HepG2 (cell line): ENCODE results near the gene KTI12. TPM values are rescaled to one million over a fixed set of nuclear protein-coding genes. Genes with fewer than 3 reads are reported as not detected.

ENCODE experiments used
- AGO1 ChIP-seq: fragments of 200-400 bp; formaldehyde crosslinking; IDR thresholded peaks from 2 replicates; pipeline ENCODE4 v1.6.1; 2017; ENCODE audit warnings: mild to moderate bottlenecking, low read depth, low read length, moderate library complexity; ENCODE audit not compliant: poor library complexity, severe bottlenecking
- CC2D1A ChIP-seq: sonication (generic); formaldehyde crosslinking; IDR thresholded peaks from 2 replicates; pipeline ENCODE4 v1.8.1; 2023; ENCODE audit warnings: mild to moderate bottlenecking, missing genetic modification reagents
- CHCHD3 ChIP-seq: sonication (generic); formaldehyde crosslinking; IDR thresholded peaks from 2 replicates; pipeline ENCODE4 v1.8.0; 2022; ENCODE audit warnings: mild to moderate bottlenecking, missing genetic modification reagents, moderate library complexity
- HDAC1 ChIP-seq: sonication (generic); formaldehyde crosslinking; IDR thresholded peaks from 2 replicates; pipeline ENCODE4 v1.5.1; 2020; ENCODE audit warnings: mild to moderate bottlenecking, missing genetic modification reagents
- HHEX ChIP-seq: IDR thresholded peaks from 2 replicates; pipeline ENCODE4 v1.6.1; 2016; ENCODE audit warnings: control low read depth
- KDM5B ChIP-seq: sonication (generic); formaldehyde crosslinking; IDR thresholded peaks from 2 replicates; pipeline ENCODE4 v1.4.0; 2020; ENCODE audit warnings: missing genetic modification reagents, mild to moderate bottlenecking, borderline replicate concordance
- MAFF ChIP-seq: IDR thresholded peaks from 2 replicates; pipeline ENCODE4 v1.6.1; 2011; ENCODE audit warnings: low read depth, low read length, improper control_type of control experiment
- NFE2L1 ChIP-seq: sonication (generic); formaldehyde crosslinking; IDR thresholded peaks from 2 replicates; pipeline ENCODE4 v1.4.0; 2020; ENCODE audit warnings: missing genetic modification reagents, mild to moderate bottlenecking, borderline replicate concordance
- NR2F6 ChIP-seq, 2 experiments: IDR thresholded peaks; 2 replicates each; pipeline ENCODE4 v1.6.1; 2016; ENCODE audit warnings: antibody characterized with exemption in 1 of 2, mild to moderate bottlenecking in 1 of 2
- ONECUT2 ChIP-seq: sonication (generic); formaldehyde crosslinking; IDR thresholded peaks from 2 replicates; pipeline ENCODE4 v1.4.0; 2020; ENCODE audit warnings: missing genetic modification reagents
- RFX3 ChIP-seq: IDR thresholded peaks from 2 replicates; pipeline ENCODE4 v1.6.1; 2016; ENCODE audit warnings: missing biosample characterization, missing genetic modification reagents
- RFXAP ChIP-seq: sonication (generic); formaldehyde crosslinking; IDR thresholded peaks from 2 replicates; pipeline ENCODE4 v1.4.0; 2020; ENCODE audit warnings: missing genetic modification reagents, borderline replicate concordance
- ZFX ChIP-seq: sonication (generic); formaldehyde crosslinking; IDR thresholded peaks from 2 replicates; pipeline ENCODE4 v1.4.0; 2020; ENCODE audit warnings: mild to moderate bottlenecking, low read depth, missing genetic modification reagents, moderate library complexity
- ZNF350 ChIP-seq: sonication (generic); formaldehyde crosslinking; IDR thresholded peaks from 2 replicates; pipeline ENCODE4 v1.4.0; 2020; ENCODE audit warnings: mild to moderate bottlenecking, low read depth, missing genetic modification reagents, borderline replicate concordance
- ZNF567 ChIP-seq: sonication (generic); formaldehyde crosslinking; IDR thresholded peaks from 2 replicates; pipeline ENCODE4 v1.8.1; 2023; ENCODE audit warnings: mild to moderate bottlenecking, missing genetic modification reagents, borderline replicate concordance
- polyA plus RNA-seq, 8 experiments: library from polyadenylated mRNA; depleted of rRNA in 3 of 8; stranded (reverse) in 7 of 8; unstranded in 1 of 8; fragments of >200 nt; fragmentation: Illumina TruSeq in 4 of 8; extraction: Trizol in 4 of 8; gene quantifications; 2 replicates each; pipeline versions ENCODE4 v1.2.1 to v1.2.3, GENCODE V29; 2011 to 2016; ENCODE audit warnings: low read depth in 4 of 8, missing spikeins in 1 of 8, mixed read lengths in 1 of 8; ENCODE audit not compliant: insufficient read depth in 1 of 8
- total RNA-seq, 5 experiments: library from RNA; depleted of rRNA; stranded (reverse); fragments of >200 nt; fragmentation: Illumina TruSeq; extraction: Trizol; gene quantifications; 2 replicates each; pipeline ENCODE4 v1.2.3, GENCODE V29; 2016; ENCODE audit warnings: low read depth in 1 of 5
- TF ChIP-seq, protein P1 (sequence below): sonication (generic); formaldehyde crosslinking; IDR thresholded peaks from 2 replicates; pipeline ENCODE4 v1.5.0; 2020; ENCODE audit warnings: missing genetic modification reagents
- TF ChIP-seq, protein P2 (sequence below): sonication (generic); formaldehyde crosslinking; IDR thresholded peaks from 2 replicates; pipeline ENCODE4 v1.5.0; 2020; ENCODE audit warnings: mild to moderate bottlenecking, missing genetic modification reagents
- TF ChIP-seq, protein P3 (sequence below): sonication (generic); formaldehyde crosslinking; IDR thresholded peaks from 2 replicates; pipeline ENCODE4 v1.4.0; 2020; ENCODE audit warnings: missing genetic modification reagents, low read depth, mild to moderate bottlenecking, borderline replicate concordance
- TF ChIP-seq, protein P4 (sequence below): sonication (generic); formaldehyde crosslinking; IDR thresholded peaks from 2 replicates; pipeline ENCODE4 v1.4.0; 2020; ENCODE audit warnings: missing genetic modification reagents
- TF ChIP-seq, protein P5 (sequence below): sonication (generic); formaldehyde crosslinking; IDR thresholded peaks from 2 replicates; pipeline ENCODE4 v1.5.0; 2020; ENCODE audit warnings: missing genetic modification reagents
- TF ChIP-seq, protein P6 (sequence below): sonication (generic); formaldehyde crosslinking; IDR thresholded peaks from 2 replicates; pipeline ENCODE4 v1.5.0; 2020; ENCODE audit warnings: mild to moderate bottlenecking, missing genetic modification reagents

Gene KTI12
- total and polyA plus RNA-seq, 2 of the 13 experiments (the other 11 are each of a cell fraction or from before 2014, with no cell fraction given) = 7.4 to 10.2 TPM

DNA sequence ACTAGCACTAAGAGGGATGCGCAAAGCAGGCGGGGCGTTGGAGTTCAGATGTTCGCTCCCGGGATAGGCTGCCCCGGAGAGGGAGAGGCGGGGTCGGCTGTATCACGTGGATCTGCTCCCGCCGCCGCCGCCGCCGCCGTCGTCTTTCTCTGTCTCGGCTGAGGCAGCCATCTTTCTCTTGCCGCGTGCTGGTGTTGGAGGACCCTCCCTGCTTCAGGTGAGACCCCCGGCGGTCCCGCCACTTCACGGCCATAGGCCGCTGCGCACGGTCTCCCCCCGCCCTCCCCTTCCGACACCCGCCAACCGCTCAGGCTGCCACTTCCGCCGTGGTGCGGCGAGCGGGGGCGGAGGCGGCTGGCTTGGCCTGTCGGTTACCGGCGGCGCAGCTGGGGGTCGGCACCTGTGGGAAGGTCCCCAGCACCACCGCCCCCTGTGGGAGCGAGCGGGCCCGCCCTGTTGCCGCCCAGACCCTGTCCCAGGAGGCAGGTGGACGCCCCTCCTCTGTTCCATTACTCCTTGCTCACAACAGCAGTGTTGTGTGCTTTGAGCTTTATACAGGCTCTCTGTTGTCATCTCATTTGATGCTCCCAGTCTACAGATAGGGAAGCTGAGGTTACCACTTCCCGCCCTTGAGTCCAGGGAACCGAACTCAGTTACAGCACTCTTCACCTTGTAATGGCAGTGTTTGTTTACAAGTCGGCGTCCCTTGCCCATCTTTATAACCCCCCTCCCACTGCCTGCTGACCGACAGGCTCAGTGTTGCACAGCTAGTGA lies 22.7 kb upstream of the KTI12 start, which contains the start of gene BTF3L4 (continued):
- TF ChIP-seq, protein P1, sequence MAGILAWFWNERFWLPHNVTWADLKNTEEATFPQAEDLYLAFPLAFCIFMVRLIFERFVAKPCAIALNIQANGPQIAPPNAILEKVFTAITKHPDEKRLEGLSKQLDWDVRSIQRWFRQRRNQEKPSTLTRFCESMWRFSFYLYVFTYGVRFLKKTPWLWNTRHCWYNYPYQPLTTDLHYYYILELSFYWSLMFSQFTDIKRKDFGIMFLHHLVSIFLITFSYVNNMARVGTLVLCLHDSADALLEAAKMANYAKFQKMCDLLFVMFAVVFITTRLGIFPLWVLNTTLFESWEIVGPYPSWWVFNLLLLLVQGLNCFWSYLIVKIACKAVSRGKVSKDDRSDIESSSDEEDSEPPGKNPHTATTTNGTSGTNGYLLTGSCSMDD = no peak
- peak; percentile 57; the same call in 1 of the 2 replicates for TF ChIP-seq KDM5B (CRISPR knock-in tag)
- TF ChIP-seq HDAC1 (CRISPR knock-in tag) = peak; percentile 91
- TF ChIP-seq, protein P2, sequence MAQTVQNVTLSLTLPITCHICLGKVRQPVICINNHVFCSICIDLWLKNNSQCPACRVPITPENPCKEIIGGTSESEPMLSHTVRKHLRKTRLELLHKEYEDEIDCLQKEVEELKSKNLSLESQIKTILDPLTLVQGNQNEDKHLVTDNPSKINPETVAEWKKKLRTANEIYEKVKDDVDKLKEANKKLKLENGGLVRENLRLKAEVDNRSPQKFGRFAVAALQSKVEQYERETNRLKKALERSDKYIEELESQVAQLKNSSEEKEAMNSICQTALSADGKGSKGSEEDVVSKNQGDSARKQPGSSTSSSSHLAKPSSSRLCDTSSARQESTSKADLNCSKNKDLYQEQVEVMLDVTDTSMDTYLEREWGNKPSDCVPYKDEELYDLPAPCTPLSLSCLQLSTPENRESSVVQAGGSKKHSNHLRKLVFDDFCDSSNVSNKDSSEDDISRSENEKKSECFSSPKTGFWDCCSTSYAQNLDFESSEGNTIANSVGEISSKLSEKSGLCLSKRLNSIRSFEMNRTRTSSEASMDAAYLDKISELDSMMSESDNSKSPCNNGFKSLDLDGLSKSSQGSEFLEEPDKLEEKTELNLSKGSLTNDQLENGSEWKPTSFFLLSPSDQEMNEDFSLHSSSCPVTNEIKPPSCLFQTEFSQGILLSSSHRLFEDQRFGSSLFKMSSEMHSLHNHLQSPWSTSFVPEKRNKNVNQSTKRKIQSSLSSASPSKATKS = no peak
- TF ChIP-seq, protein P3, sequence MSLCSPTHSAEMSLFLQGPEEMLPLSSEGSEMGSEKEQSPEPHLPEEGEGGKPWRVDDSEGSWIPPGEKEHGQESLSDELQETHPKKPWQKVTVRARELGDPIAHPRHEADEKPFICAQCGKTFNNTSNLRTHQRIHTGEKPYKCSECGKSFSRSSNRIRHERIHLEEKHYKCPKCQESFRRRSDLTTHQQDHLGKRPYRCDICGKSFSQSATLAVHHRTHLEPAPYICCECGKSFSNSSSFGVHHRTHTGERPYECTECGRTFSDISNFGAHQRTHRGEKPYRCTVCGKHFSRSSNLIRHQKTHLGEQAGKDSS (CRISPR knock-in tag) = peak; percentile 84; the same call in 1 of the 2 replicates
- TF ChIP-seq RFX3 (CRISPR knock-in tag) = no peak
- peak; percentile 68; the same call in 1 of the 2 replicates for TF ChIP-seq ZNF567
- 0 out of 2 replicates have a peak, but pooled peaks have one; percentile 28 for TF ChIP-seq CHCHD3 (CRISPR knock-in tag)
- no peak; the same call in 1 of the 2 replicates for TF ChIP-seq NFE2L1 (CRISPR knock-in tag)
- TF ChIP-seq, protein P4, sequence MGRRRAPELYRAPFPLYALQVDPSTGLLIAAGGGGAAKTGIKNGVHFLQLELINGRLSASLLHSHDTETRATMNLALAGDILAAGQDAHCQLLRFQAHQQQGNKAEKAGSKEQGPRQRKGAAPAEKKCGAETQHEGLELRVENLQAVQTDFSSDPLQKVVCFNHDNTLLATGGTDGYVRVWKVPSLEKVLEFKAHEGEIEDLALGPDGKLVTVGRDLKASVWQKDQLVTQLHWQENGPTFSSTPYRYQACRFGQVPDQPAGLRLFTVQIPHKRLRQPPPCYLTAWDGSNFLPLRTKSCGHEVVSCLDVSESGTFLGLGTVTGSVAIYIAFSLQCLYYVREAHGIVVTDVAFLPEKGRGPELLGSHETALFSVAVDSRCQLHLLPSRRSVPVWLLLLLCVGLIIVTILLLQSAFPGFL (CRISPR knock-in tag) = no peak
- TF ChIP-seq ONECUT2 (CRISPR knock-in tag) = no peak
- TF ChIP-seq ZFX (CRISPR knock-in tag) = peak; percentile 86
- TF ChIP-seq, protein P5, sequence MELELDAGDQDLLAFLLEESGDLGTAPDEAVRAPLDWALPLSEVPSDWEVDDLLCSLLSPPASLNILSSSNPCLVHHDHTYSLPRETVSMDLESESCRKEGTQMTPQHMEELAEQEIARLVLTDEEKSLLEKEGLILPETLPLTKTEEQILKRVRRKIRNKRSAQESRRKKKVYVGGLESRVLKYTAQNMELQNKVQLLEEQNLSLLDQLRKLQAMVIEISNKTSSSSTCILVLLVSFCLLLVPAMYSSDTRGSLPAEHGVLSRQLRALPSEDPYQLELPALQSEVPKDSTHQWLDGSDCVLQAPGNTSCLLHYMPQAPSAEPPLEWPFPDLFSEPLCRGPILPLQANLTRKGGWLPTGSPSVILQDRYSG (CRISPR knock-in tag) = no peak
- no peak for TF ChIP-seq HHEX (CRISPR knock-in tag)
- TF ChIP-seq CC2D1A (CRISPR knock-in tag) = no peak
- TF ChIP-seq ZNF350 (CRISPR knock-in tag) = peak; percentile 83; the same call in 1 of the 2 replicates
- TF ChIP-seq RFXAP (CRISPR knock-in tag) = no peak
- TF ChIP-seq AGO1 = no peak
- TF ChIP-seq MAFF = no peak
- TF ChIP-seq, protein P6, sequence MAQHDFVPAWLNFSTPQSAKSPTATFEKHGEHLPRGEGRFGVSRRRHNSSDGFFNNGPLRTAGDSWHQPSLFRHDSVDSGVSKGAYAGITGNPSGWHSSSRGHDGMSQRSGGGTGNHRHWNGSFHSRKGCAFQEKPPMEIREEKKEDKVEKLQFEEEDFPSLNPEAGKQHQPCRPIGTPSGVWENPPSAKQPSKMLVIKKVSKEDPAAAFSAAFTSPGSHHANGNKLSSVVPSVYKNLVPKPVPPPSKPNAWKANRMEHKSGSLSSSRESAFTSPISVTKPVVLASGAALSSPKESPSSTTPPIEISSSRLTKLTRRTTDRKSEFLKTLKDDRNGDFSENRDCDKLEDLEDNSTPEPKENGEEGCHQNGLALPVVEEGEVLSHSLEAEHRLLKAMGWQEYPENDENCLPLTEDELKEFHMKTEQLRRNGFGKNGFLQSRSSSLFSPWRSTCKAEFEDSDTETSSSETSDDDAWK (CRISPR knock-in tag) = no peak
- no peak for TF ChIP-seq NR2F6 (IDR thresholded peaks at IDR 0.05)
- no peak for TF ChIP-seq NR2F6 (CRISPR knock-in tag; IDR thresholded peaks at IDR 0.05)
